ENCODE results near the gene ZNF555. TPM values are rescaled to one million over a fixed set of nuclear protein-coding genes. Genes with fewer than 3 reads are reported as not detected.
"Not testable (repeated sequence)": the region's sequence is repeated elsewhere in the genome, so short reads cannot be mapped to it uniquely, and the experiment has no call there.

The ZNF555 gene
- total and polyA plus RNA-seq, 10 donors: 1.4 to 10.8 (median 7.2) TPM

DNA sequence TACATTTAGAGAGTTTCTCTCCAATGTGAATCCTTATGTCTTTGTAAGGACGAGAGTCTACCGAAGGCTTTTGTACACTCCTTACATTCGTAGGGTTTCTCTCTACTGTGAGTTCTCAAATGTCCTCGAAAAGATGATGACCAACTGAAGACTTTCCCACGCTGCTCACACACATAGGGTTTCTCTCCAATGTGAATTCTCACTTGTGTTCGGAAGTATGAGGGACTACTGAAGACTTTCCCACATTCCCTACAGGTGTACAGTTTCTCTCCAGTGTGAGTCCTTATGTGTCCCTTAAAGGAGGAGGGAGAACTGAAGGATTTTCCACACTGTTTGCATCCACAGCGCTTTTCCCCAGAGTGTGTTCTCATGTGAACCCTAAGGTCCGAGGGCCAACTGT, 55.4 kb downstream of the ZNF555 start:
- WGBS, 5 donors: 73 to 85% (median 76%) methylated on average over 8 of the region's 8 CpGs
- no peaks in the 10 kb centered on the region for H3K27me3 ChIP-seq (replicated peaks in 1 of 7)
- H3K9me3 ChIP-seq: peaks cover 5 to 21% (median 16%) of the 10 kb centered on the region in 8 donors
- intact Hi-C loops (cut with DNase I; ENCODE audit: low total_unique reads): no loop called here
- DNase-seq: no peak
- TF ChIP-seq, protein P1, sequence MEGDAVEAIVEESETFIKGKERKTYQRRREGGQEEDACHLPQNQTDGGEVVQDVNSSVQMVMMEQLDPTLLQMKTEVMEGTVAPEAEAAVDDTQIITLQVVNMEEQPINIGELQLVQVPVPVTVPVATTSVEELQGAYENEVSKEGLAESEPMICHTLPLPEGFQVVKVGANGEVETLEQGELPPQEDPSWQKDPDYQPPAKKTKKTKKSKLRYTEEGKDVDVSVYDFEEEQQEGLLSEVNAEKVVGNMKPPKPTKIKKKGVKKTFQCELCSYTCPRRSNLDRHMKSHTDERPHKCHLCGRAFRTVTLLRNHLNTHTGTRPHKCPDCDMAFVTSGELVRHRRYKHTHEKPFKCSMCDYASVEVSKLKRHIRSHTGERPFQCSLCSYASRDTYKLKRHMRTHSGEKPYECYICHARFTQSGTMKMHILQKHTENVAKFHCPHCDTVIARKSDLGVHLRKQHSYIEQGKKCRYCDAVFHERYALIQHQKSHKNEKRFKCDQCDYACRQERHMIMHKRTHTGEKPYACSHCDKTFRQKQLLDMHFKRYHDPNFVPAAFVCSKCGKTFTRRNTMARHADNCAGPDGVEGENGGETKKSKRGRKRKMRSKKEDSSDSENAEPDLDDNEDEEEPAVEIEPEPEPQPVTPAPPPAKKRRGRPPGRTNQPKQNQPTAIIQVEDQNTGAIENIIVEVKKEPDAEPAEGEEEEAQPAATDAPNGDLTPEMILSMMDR (IDR thresholded peaks at IDR 0.05 in 8 of 11, conservative IDR thresholded peaks at IDR 0.05 in 3 of 11): no peak
- TF ChIP-seq POLR2AphosphoS5 (IDR thresholded peaks at IDR 0.05) (no peak), POLR2A (IDR thresholded peaks at IDR 0.05) (no peak)
- peaks cover 4 to 10% (median 5%) of the 10 kb centered on the region in 6 donors for H3K4me1 ChIP-seq
- H3K36me3 ChIP-seq: no peaks in the 10 kb centered on the region
- no peak overlapping the region for H3K4me3 ChIP-seq
- no peak overlapping the region for H3K27ac ChIP-seq

DNA sequence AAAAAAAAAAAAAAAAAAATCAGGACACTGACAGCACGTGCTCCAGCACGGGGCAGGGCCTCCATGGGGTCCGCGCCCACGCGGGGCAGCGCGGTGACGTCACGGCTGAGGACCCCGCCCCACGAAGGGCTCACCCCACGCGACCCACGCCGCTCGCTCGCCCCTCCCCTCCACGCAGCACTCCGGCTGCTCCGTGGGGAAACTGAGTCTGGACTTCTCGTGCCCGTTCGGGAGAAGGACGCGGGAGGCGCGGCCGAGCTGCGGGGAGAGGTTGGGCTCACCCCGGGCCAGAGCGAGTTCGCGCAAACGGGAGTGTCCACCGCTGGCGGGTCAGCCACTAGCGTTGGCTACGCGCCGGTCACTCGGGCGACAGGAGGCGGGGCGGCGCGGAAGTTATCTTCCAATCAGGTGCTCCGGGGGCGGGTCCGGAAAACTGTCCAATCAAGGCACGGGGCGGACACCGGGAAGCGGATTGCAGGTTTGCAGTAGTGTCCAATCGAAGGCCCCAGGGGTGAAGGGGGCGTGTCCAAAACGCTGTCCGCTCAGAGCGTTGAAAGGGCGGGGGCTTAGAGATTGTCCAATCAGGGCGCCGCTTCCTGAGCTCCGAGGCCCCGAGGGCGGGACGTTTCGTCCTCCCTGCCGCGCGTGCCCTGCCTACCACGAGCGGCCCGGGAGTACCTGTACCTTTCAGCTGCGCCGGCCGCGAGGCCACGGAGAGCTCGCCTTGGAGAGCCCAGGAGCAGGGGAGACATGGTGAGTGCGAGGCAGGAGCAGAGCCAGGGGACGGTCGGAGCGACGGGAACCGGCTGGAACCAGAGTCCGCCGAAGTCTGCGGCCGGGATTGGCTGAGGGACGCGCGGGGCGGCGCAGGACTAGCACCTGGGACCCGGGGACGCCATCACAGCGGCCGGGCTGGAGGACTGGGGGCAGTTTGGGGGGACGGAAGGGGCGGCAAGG, 59.3 kb downstream of the ZNF555 start, which contains the start of gene ZNF57:
TSS of gene ZNF57 (plus strand) at position 633 of the 957 bp plus-strand sequence. CDS start at position 751, 118 bp downstream.
- Histone ChIP-seq H3K36me3 (no peaks in the 10 kb centered on the region), H3K27me3 (replicated peaks in 1 of 7) (no peaks in the 10 kb centered on the region), H3K27ac (peak within 1 kb of the TSS; percentile 66 to 90 (median 82)), H3K4me3 (peak within 1 kb of the TSS; percentile 67 to 97 (median 84)), H3K4me1 (peaks cover 4 to 23% (median 10%) of the 10 kb centered on the region in 6 donors), H3K9me3 (peaks cover 5 to 21% (median 16%) of the 10 kb centered on the region in 8 donors)
- 0 to 1% (median 1%) methylated on average over 57 to 100 of the region's 100 CpGs for WGBS, 5 donors
- TF ChIP-seq, protein P1 (IDR thresholded peaks at IDR 0.05 in 8 of 11, conservative IDR thresholded peaks at IDR 0.05 in 3 of 11): peak in 1 of 11 experiments; percentile 36
- peak in 2 of 3 donors; percentile 17 to 22 for TF ChIP-seq POLR2A (IDR thresholded peaks at IDR 0.05)
- TF ChIP-seq POLR2AphosphoS5 (IDR thresholded peaks at IDR 0.05): peak; percentile 56 to 81 (median 78)
- intact Hi-C loops (cut with DNase I; ENCODE audit: low total_unique reads): no loop called here
- peak; percentile 98 for DNase-seq

DNA sequence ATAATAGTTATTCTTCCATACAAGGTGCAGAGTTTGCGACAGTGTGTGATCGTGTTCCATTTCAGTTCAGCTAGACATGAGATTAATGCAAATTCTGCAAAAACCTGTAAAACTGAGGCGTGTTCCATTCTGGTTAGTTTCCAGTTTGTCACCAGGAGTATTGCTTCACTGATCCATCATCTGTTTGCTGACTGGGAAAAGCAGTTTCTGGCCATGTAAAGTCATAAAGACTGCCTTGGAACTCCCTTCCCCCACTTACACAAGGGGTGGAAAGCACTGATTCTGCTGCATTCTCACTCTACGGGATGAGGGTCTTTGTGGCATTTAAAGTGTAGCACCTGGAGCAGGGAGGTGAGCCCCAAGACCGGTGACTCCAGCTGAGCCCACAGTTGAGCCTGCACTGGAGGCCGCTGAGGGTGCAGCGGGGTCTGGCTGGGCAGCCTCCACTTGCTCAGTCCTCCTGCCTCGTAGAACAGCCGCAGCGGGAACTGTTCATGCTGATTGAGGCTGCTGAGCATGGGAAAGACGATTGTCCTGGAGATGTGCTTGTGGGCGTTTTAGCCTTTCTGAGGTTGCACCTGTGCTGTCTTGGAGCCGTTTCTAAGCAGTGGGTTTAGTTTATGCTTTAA, 61.4 kb downstream of the ZNF555 start:
- DNase-seq: no peak
- intact Hi-C loops (cut with DNase I; ENCODE audit: low total_unique reads): no loop called here
- H3K4me3 ChIP-seq: no peak overlapping the region
- H3K36me3 ChIP-seq: no peaks in the 10 kb centered on the region
- peaks cover 4 to 23% (median 10%) of the 10 kb centered on the region in 6 donors for H3K4me1 ChIP-seq
- no peaks in the 10 kb centered on the region for H3K27me3 ChIP-seq (replicated peaks in 1 of 7)
- TF ChIP-seq, protein P1 (IDR thresholded peaks at IDR 0.05 in 8 of 11, conservative IDR thresholded peaks at IDR 0.05 in 3 of 11): no peak
- TF ChIP-seq POLR2A (IDR thresholded peaks at IDR 0.05): no peak
- no peak for TF ChIP-seq POLR2AphosphoS5 (IDR thresholded peaks at IDR 0.05)
- H3K9me3 ChIP-seq: peaks cover 0 to 3% (median 0%) of the 10 kb centered on the region in 8 donors
- 85 to 92% (median 88%) methylated on average over 12 to 13 of the region's 13 CpGs for WGBS, 5 donors
- H3K27ac ChIP-seq: no peak overlapping the region

DNA sequence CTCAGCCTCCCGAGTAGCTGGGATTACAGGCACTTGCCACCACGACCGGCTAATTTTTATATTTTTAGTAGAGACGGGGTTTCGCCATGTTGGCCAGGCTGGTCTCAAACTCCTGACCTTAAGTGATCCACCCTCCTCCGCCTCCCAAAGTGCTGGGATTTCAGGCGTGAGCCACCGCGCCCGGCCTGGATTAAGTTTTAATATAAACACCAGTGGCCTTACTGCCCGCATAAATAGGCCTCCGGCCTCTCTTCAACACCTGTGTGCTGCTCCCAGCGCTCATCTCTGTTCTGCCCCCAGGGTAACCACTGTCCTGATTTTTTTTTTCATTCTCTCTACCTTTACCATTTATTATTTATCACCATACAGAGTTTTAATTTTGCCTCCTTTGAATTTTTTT, 62.1 kb downstream of the ZNF555 start:
- 91 to 95% (median 92%) methylated on average over 13 of the region's 13 CpGs for WGBS, 5 donors
- DNase-seq: not testable (repeated sequence)

More for the DNA sequence above, 62.1 kb downstream of the ZNF555 start:
- H3K9me3 ChIP-seq; H3K36me3 ChIP-seq; intact Hi-C loops (cut with DNase I; ENCODE audit: low total_unique reads); H3K27me3 ChIP-seq (replicated peaks in 1 of 7); H3K4me3 ChIP-seq; H3K27ac ChIP-seq: not testable (repeated sequence)
- H3K4me1 ChIP-seq: peaks cover 4 to 23% (median 10%) of the 10 kb centered on the region in 6 donors
